Neural cell (in vitro differentiated cells): ENCODE results near the gene RFX3. TPM values are rescaled to one million over a fixed set of nuclear protein-coding genes. Genes with fewer than 3 reads are reported as not detected.

Experiments used
- H2AFZ ChIP-seq: fragments of 200-600, 300-800 bp; sonication (generic), shearing (Covaris generic); 2 replicates; pipeline ENCODE4 v1.6.0; 2014; ENCODE audit warnings: low read depth, mild to moderate bottlenecking, antibody characterized with exemption, low read length, moderate library complexity
- H3F3A ChIP-seq: fragments of 200-600 bp; shearing (Covaris generic); 2 replicates; pipeline ENCODE4 v1.6.1; 2016; ENCODE audit warnings: mild to moderate bottlenecking, moderate library complexity, mixed read lengths, antibody characterized with exemption, low read length; ENCODE audit not compliant: insufficient read depth, poor library complexity, severe bottlenecking
- H3K27ac ChIP-seq: fragments of 200-600, 300-800 bp; sonication (generic), shearing (Covaris generic); 2 replicates; pipeline ENCODE4 v1.5.1; 2014; ENCODE audit warnings: mild to moderate bottlenecking, low read length, moderate library complexity
- H3K27me3 ChIP-seq: fragments of 300-800, 200-600 bp; sonication (generic), shearing (Covaris generic); 2 replicates; pipeline ENCODE4 v1.6.0; 2014; ENCODE audit warnings: mild to moderate bottlenecking, low read depth, low read length, moderate library complexity; ENCODE audit not compliant: insufficient read depth
- H3K36me3 ChIP-seq: fragments of 300-800, 200-600 bp; sonication (generic), shearing (Covaris generic); 2 replicates; pipeline ENCODE4 v1.5.1; 2014; ENCODE audit warnings: mild to moderate bottlenecking, antibody characterized with exemption, low read length, moderate library complexity; ENCODE audit not compliant: insufficient read depth
- H3K4me2 ChIP-seq: fragments of 300-800, 200-600 bp; sonication (generic), shearing (Covaris generic); 2 replicates; pipeline ENCODE4 v1.6.0; 2014; ENCODE audit warnings: mild to moderate bottlenecking, low read length
- H3K4me3 ChIP-seq: fragments of 300-800, 200-600 bp; sonication (generic), shearing (Covaris generic); 2 replicates; pipeline ENCODE4 v1.5.1; 2014; ENCODE audit warnings: mild to moderate bottlenecking, low read length, moderate library complexity
- H3K79me2 ChIP-seq: fragments of 200-600 bp; shearing (Covaris generic); replicated peaks from 2 replicates; pipeline ENCODE4 v1.6.0; 2014; ENCODE audit warnings: mild to moderate bottlenecking, low read length, moderate library complexity; ENCODE audit not compliant: insufficient read depth
- H3K9ac ChIP-seq: fragments of 300-800, 200-600 bp; sonication (generic), shearing (Covaris generic); 2 replicates; pipeline ENCODE4 v1.6.1; 2016; ENCODE audit warnings: mild to moderate bottlenecking, low read length, mixed read lengths
- H3K9me2 ChIP-seq: fragments of 200-600 bp; shearing (Covaris generic); 2 replicates; pipeline ENCODE4 v1.6.1; 2016; ENCODE audit warnings: mild to moderate bottlenecking, low read length, mixed read lengths; ENCODE audit not compliant: insufficient read depth
- H3K9me3 ChIP-seq: fragments of 200-600, 300-800 bp; sonication (generic), shearing (Covaris generic); 2 replicates; pipeline ENCODE4 v1.6.1; 2016; ENCODE audit warnings: mild to moderate bottlenecking, mixed run types, low read length, moderate library complexity, mixed read lengths
- H4K20me1 ChIP-seq: fragments of 200-600 bp; shearing (Covaris generic); 2 replicates; pipeline ENCODE4 v1.6.1; 2016; ENCODE audit warnings: mild to moderate bottlenecking, mixed run types; ENCODE audit not compliant: insufficient read depth
- CTCF ChIP-seq: fragments of 450-650 bp; IDR thresholded peaks from 2 replicates; pipeline ENCODE4 v1.5.1; 2014; ENCODE audit warnings: antibody characterized with exemption, mild to moderate bottlenecking, moderate library complexity; ENCODE audit not compliant: poor library complexity, severe bottlenecking
- EP300 ChIP-seq: fragments of 450-650 bp; conservative IDR thresholded peaks from 2 replicates; pipeline ENCODE4 v1.6.1; 2014; ENCODE audit warnings: antibody characterized with exemption, mild to moderate bottlenecking, moderate library complexity; ENCODE audit not compliant: poor library complexity, severe bottlenecking
- EZH2 ChIP-seq: fragments of 200-600, 300-800 bp; shearing (Covaris generic), sonication (generic); IDR thresholded peaks from 2 replicates; pipeline ENCODE4 v1.6.1; 2014; ENCODE audit warnings: antibody characterized with exemption, low read length, borderline replicate concordance, mild to moderate bottlenecking; ENCODE audit not compliant: insufficient read depth, poor library complexity, severe bottlenecking
- MXI1 ChIP-seq: fragments of 450-650 bp; conservative IDR thresholded peaks from 2 replicates; pipeline ENCODE4 v1.6.1; 2014; ENCODE audit warnings: antibody characterized with exemption, mild to moderate bottlenecking; ENCODE audit not compliant: poor library complexity, severe bottlenecking
- POLR2AphosphoS5 ChIP-seq: IDR thresholded peaks from 2 replicates; pipeline ENCODE4 v1.6.1; 2012
- RAD21 ChIP-seq: fragments of 450-650 bp; conservative IDR thresholded peaks from 2 replicates; pipeline ENCODE4 v1.6.1; 2014; ENCODE audit warnings: antibody characterized with exemption, mild to moderate bottlenecking, moderate library complexity
- REST ChIP-seq: IDR thresholded peaks from 2 replicates; pipeline ENCODE4 v1.6.1; 2012; ENCODE audit warnings: borderline replicate concordance
- SMC3 ChIP-seq: fragments of 450-650 bp; conservative IDR thresholded peaks from 2 replicates; pipeline ENCODE4 v1.6.1; 2014; ENCODE audit warnings: antibody characterized with exemption, mild to moderate bottlenecking, moderate library complexity; ENCODE audit not compliant: poor library complexity
- TAF1 ChIP-seq: IDR thresholded peaks from 2 replicates; pipeline ENCODE4 v1.6.1; 2012; ENCODE audit warnings: low read depth
- polyA plus RNA-seq: library from polyadenylated mRNA; depleted of rRNA; stranded (reverse); fragments of >200 nt; gene quantifications from 2 replicates; pipeline ENCODE4 v1.2.3, GENCODE V29; 2014

Gene RFX3
- polyA plus RNA-seq, 1 donor from 2014 or later = 27.6 TPM

GRCh38 chr9:3179711-3180110 is 346.1 kb downstream of the RFX3 start:
- H3K27ac ChIP-seq = no peak overlapping the region
- H3K9me2 ChIP-seq = no peaks in the 10 kb centered on the region
- no peak overlapping the region for H2AFZ ChIP-seq
- no peaks in the 10 kb centered on the region for H3K27me3 ChIP-seq
- no peak overlapping the region for H3K4me2 ChIP-seq
- no peaks in the 10 kb centered on the region for H4K20me1 ChIP-seq
- TF ChIP-seq MXI1 = no peak
- H3K79me2 ChIP-seq = no peaks in the 10 kb centered on the region
- H3F3A ChIP-seq = no peaks in the 10 kb centered on the region
- H3K36me3 ChIP-seq = no peaks in the 10 kb centered on the region
- no peak overlapping the region for H3K9ac ChIP-seq
- no peaks in the 10 kb centered on the region for H3K9me3 ChIP-seq
- H3K4me3 ChIP-seq = no peak overlapping the region

- Histone ChIP-seq H3K36me3 (no peaks in the 10 kb centered on the region), H3F3A (no peaks in the 10 kb centered on the region), H3K9me2 (no peaks in the 10 kb centered on the region), H3K79me2 (no peaks in the 10 kb centered on the region), H3K9me3 (no peaks in the 10 kb centered on the region), H3K9ac (no peak overlapping the region), H2AFZ (no peak overlapping the region), H3K4me3 (no peak overlapping the region), H4K20me1 (no peaks in the 10 kb centered on the region), H3K4me2 (no peak overlapping the region), H3K27me3 (no peaks in the 10 kb centered on the region), H3K27ac (no peak overlapping the region)
- TF ChIP-seq POLR2AphosphoS5 (no peak), TAF1 (no peak), RAD21 (no peak), CTCF (no peak), EZH2 (no peak), MXI1 (no peak), EP300 (no peak)
These were observed 347.9 kb downstream of the RFX3 start for GRCh38 chr9:3177936-3178335.

GRCh38 chr9:3177146-3177761 is 348.5 kb downstream of the RFX3 start:
- Histone ChIP-seq H3K4me2 (no peak overlapping the region), H4K20me1 (no peaks in the 10 kb centered on the region), H3K36me3 (no peaks in the 10 kb centered on the region), H2AFZ (no peak overlapping the region), H3F3A (no peaks in the 10 kb centered on the region), H3K4me3 (no peak overlapping the region), H3K9me3 (no peaks in the 10 kb centered on the region), H3K27ac (no peak overlapping the region), H3K79me2 (no peaks in the 10 kb centered on the region), H3K9ac (no peak overlapping the region), H3K27me3 (no peaks in the 10 kb centered on the region), H3K9me2 (no peaks in the 10 kb centered on the region)
- TF ChIP-seq POLR2AphosphoS5 = no peak
- TF ChIP-seq RAD21 = no peak
- no peak for TF ChIP-seq EZH2
- no peak for TF ChIP-seq SMC3
- no peak for TF ChIP-seq MXI1
- TF ChIP-seq TAF1 = no peak
- TF ChIP-seq EP300 = no peak
- TF ChIP-seq REST = no peak
- TF ChIP-seq CTCF = no peak
